ENCODE measurements around the gene C9orf85.

The C9orf85 gene

DNA sequence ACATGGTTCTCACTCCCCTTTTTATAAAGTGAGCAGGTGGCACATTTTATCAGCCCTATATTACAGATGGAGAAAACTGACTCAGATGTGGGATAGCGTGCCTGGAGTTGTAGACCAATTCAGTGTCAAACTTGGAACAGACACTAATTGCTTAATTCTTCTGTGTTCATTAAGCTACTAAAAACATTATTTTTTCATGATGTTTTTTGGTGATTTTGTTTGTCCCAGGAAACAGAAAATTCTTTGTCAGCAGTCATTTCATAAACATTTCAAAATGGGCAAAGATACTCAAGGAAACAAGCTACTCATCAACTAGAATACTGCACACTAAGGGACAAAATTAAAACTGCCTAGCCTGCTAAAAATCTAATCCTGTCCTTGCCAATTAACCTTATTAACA lies 2.6 kb upstream of the C9orf85 start:
- DNase-seq: no peak

DNA sequence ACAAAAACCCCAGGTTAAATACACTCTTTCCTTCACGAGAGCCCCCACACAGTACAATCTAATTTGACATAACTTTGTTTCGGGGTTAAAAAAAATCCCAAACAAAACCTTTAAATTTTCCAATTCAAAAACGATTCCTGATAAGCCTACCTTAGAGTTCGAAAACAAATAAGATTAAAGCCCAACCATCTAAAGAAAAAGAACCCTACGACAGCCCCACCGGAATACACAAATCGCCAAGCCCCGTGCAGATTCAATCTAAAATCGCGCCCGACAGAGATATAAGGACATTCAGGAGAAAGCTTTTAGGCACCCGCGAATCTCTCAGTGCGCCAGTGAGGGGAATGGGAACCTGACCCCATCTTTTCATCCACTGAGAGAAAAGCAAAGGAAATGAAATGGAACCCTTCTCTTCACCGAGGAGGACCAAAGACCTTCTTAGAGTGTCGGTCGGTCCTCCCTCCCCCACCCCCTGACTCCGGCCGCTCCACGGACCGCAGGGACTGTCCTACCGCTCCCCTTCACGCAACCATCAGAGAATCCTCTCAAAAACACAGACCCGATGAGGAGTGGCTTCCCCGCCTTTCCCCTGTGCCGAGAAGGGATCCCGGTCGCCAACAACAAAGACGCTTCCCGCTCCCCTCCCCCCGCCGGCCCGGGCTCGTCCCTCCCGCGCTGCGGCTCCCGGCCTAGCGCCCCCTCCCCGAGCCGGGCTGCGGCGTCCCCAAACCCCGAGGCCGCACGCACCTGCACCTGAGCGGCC lies 1.4 kb upstream of the C9orf85 start:
- DNase-seq: no peak

DNA sequence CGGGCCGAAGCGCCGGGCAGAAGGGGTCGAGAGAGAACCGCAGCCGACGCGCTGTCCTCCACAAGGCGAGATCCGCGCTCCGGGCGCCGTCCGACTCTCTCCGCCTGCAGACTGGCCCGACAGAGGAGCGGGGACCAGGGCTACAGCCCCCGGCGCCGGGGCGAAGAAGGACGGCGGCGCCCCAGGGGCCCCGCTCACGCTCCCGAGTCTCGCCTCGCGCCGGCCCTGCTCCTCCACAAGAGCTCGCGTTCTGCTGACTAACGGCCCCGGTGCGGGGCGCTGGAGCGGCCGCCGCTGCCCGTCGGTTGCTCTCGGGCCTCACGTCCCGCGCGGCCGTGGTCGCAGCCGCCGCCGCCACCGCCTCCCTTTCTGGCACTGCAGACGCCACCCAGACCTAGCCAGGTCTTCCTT lies 784 bp upstream of the C9orf85 start:
- no peak for DNase-seq

DNA sequence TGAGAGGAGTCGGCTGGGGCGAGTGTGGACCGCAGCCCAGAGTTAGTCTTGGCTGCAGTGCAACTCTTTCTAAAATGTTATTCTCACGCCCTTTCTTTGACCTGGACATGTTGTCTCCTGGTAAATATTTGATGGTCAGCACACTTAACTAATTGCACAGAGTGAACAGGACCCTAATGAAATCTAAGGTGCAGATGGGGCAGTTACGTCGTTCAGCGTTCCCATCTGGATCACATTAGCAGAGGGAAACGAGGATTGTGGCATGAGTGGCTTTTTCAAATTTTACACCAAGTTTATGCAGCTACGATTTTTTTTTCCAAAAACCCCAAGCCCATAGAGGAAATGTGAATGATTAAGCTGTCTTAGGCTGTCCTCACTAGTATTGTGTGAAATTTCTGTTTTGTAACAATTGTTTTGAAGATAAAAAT lies 483 bp downstream of the C9orf85 start:
- no peak for DNase-seq

DNA sequence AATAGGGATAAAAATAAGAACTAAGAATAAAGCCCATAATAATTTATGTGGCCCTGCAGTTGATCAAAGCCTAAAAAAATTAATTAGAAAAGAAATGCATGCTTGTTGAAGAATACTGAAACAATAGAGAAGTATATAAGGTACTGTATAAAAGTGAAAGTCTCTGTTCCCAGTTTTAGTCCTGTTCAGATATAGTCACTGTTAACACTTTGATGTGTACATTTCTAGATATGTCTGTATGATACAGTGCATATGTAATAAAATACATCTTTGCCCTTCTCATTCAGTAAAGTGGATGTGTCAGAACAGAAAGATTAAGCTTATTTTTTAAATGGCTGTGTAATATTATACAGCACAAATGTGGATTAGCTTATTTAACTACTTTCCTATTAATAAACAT lies 4.1 kb downstream of the C9orf85 start:
- DNase-seq: no peak

DNA sequence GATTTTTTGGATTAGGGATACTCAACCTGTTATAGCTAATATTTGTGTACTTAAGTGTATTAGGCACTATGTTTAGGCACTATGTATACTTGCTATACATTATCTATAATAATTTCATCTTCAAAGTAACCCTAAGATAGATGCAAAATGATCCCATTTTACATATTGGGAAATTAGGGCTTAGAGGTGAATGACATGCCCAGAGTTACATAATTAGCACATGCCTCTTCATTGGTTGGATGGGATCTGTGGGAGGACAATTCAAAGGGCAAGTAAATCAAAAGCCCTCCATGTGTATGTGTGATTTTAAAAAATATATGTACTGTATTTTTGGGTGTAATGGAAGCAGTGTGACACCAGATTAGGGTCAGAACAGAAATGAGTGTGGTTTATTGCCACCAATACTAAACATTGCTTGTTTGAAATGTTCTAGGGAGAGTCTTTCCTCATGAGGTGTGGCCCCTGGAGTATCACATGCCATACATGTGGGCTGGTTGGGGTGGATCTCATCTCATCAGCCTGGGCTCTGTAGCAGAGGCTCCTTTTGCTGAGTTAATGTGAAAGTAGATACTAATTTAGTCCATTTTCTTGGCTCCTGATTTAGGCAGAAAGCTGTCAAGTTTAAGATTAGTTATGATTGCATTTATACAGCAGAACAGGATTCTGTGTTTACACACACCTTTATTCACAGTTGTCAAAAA lies 5.5 kb downstream of the C9orf85 start:
- no peak for DNase-seq

DNA sequence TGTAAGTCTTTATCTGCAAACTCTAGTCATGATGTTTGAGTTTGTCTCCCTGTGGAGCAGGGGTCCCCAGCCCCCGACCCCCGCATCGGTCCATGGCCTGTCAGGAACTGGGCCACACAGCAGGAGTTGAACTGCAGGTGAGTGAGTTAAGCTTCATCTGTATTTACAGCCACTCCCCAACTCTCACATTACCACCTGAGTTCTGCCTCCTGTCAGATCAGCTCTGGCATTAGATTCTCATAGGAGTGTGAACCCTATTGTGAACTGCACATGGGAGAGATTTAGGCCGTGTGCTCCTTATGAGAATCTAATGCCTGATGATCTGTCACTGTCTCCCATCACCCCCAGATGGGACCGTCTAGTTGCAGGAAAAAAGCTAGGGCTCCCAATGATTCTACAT lies 7.0 kb downstream of the C9orf85 start:
- no peak for DNase-seq

DNA sequence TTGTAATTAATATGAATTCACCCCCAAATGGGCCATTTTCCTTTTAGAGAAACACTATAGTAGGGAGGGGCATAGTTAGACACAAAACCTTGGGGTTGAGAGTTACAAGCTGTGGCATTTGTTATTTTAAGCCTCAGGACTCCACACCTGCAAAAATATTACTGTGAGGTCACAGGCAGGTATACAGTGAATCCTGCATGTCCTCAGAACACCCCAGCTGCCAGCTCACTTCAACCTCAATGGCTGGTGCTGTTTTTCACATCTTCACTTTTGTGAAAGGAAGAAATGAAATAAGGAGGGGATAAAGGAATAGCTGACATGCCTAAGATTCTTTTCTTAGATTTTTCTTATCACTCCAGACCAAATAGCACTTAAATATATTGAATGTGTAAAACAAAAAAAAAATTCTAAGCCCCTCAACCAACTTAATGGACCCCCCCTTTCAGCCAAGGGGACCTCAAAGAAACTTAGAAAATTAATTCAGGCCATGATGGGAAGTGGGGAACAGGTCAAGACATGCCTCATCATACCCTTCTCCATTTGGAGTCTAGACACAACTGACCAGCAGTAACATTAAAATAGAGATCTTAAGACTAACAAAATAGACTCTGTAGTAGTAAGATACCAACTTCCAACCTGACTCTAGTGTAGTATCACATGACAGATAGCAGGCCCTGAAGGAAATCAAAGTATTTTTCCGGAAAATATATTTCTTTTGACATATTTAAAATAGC lies 9.2 kb downstream of the C9orf85 start:
- DNase-seq: no peak

DNA sequence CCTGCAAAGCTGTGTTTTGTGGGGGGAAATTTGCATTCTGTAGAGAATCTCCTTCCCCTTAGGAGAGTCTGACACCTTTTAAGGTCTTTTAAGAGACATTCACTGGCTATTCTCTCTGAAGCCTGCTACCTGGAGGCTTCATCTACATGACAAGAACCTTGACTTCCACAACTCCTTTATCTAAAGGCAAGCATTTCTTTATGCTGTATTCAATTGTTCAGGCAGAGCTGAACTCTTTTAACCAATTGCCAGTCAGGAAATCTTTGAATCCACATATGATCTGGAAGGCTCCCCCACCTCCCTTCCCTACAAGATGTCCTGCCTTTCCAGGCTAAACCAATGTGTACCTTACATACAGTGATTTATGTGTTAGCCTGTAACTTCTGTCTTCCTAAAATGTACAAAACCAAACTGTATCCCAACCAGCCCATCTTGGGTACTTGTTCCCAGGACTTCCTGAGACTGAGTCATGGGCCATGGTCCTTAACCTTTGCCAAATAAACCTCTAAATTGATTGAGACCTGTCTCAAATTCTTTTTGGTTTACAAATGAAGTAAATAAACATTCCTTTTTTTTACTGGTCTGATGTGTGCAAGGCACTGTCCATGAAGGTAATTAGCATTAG lies 9.9 kb downstream of the C9orf85 start:
- no peak for DNase-seq

DNA sequence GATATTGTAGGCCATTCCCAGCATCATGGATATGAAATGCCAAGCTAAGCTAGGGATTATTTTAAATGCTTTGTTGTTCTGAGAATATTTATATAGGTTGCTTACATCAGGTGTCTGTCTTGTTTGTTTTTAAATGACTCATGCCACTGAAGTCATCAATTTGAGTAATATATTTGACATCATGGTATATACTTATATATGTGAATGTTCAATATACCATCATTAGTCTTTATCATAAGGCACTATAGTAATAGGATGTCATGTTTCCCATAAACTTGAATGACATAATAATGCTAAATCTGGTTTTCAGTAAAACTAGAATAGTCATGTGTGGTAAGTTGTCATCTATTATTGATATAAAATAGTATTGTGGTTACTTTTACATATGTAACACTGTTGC lies 13.1 kb downstream of the C9orf85 start:
- DNase-seq: no peak

DNA sequence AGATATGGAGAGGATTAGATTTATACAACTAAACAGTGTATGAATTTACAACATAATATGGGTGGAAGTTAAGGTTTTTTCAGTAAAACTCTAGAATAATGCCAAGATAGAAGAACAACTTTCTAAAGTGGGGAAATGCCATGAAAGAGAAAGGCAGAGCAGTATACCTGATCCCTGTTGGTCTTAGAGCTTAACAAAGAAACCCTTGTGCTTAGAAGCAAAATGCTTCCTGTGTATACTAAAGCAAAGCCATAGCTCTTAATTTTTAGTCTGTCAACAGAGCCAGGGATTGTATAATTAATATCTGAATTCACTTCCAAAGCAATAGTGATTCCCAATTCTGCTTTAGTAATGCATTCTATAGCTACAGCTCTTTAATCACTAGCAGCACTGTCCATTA lies 14.4 kb downstream of the C9orf85 start:
- no peak for DNase-seq

DNA sequence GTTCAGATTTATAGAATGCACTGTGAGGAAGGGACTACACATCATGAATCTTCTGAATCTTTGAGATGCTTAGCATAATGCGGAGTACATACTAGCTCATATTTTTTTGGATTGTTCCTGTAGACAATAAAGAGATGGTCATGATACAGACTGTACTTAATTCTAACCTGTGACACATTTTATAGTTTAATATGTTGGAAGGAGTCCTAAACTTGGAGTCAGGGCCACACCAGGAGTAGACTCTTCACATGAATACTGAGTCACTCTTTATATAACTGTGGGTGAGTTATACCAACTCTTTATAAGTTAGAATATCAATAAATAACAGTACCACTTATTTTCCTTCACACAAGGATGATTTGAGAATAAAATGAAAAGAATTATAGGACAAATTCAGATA lies 16.9 kb downstream of the C9orf85 start:
- no peak for DNase-seq

DNA sequence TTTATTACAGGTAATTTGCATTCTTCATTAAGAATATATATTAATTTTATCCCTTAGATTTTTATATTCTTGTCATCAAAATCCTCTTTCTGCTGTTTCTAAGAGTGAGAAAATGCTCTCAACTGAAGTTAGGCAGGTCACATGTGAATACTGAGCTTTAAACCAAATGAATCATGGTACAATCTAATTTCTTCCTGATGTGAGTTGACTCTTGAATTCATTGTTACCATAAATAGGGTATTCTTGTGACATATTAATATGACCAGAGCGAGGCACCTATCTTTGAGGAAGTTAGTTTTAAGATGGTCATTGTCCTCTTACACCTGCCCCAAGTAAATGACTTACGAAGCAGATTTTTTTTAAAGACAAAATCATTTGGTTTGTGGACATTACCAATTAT lies 17.4 kb downstream of the C9orf85 start:
- DNase-seq: no peak

DNA sequence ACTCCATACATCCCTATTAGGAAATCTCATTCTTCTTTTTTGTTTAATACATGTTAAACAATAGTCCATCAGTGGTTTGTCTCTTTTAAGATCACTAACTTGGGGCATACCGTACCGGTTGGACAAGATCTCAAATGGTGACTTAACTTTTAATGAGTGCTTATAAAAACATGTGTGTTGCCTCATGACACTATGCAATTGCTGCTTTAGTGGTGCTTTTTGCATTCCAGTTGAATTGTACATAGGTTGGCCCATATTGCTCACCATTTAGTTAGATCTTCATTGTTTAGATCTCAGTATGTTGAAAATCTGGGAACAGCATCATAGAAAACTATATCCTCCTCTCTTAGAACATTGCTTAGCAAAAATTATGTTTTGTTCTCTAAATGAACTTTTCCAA lies 17.8 kb downstream of the C9orf85 start:
- DNase-seq: no peak

DNA sequence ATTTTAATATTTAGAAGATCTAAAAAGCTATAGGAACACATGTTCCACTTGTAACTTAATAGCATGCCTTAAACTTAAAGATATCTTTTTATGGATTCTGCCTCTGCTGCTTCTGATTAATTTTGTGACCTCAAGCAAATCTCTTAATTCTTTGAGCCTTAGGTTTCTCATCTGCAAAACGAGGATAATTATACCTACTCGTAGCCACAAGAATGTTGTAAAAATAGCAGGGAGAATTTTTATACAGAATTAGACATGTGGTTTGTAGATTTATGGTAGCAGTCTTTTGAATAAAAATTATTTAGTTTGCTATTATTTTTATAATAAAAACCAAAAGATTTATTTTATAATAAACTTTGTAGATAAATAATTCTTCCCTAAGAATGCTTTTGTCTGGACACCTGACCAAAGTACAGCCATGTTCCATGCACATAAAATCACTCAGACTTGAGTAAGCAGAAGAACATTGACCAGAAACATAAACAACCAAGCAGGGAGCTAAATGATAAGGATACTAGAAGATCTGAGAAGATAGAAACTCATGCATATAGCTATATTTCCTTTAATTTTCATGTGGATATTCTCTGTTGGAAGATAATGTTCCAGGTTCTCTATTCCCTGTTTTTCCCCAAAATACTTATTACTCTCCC lies 18.5 kb downstream of the C9orf85 start:
- DNase-seq: no peak

DNA sequence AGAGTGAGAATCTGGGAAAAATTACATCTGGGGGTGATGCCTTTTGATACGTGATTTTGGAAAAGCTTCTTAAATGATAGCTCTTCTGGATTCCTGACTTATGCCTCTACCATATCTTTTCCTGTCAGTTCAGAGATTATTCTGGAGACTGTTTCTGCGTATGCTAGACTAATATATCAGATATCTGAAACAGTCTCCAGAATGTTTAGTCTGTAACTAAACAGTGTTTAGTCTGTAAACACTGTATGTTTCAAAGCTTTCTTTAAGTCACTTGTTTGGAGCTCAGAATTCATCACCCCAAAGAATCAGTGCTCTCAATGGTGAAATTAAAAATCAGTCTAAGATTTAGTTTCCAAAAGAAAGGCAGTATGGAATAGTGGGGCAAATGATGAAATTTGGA lies 19.7 kb downstream of the C9orf85 start:
- DNase-seq: no peak

DNA sequence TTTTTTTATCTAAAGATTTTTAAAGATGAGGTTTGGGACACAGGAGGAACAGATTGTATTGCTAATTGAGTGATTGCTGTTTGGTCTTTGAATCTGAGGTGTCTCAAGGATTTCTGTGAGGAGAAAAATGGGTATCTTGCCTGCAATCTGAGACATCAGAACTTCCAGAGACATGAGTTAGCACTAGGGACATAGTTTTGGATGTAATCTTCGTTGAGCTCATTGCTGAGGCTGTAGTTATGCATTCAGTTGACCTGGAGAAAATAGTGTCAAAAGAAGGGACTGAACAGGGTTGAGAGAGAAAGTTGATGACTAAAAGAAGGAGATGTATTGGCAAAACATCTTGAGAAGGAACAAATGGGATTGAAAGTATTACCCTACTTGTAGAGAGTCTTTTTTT lies 24.6 kb downstream of the C9orf85 start:
- DNase-seq: no peak

DNA sequence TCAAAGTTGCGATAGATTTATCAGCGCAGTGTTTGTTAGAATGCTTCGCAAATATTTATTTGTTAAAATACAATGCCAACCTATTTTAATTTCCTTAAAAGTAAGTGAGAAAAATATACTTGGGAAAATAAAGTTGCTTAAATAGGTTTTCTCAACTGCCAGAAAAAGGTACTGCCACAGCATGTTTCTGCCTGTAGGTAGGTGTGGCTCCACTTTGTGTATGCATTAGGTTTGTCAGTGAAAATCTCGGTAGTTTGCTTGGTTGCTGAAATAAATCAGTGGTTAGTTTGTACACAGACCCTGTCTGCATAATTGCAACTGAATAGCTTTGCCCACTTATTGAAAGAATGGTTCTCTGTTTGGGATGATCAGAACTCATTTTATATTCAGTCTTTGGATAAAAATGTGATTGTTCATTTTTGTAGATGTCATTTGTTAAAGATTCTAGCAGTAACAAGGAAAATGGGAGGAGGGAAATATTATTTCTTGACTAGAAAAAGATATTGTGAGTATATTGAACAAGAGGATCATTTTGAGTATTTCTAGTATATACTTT lies 25.7 kb downstream of the C9orf85 start:
- DNase-seq: no peak

DNA sequence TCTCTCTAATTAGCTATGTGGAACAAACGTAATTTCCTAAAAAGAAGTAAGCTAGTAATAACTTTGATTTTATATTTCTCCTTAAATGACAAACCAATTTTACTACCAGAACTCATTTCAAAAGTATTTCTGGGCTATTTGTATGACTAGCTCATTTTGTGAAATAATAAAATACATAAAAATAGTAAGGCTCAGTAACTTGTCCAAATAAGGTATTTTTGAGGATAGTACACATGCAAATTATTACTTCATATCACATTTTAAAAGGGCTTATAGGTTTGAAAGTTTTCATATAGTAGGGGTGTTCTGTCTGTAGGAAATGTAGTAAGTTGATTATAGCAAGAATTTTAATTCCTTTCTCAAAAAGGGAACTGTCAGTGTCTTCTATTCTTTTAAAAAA lies 26.5 kb downstream of the C9orf85 start:
- no peak for DNase-seq

DNA sequence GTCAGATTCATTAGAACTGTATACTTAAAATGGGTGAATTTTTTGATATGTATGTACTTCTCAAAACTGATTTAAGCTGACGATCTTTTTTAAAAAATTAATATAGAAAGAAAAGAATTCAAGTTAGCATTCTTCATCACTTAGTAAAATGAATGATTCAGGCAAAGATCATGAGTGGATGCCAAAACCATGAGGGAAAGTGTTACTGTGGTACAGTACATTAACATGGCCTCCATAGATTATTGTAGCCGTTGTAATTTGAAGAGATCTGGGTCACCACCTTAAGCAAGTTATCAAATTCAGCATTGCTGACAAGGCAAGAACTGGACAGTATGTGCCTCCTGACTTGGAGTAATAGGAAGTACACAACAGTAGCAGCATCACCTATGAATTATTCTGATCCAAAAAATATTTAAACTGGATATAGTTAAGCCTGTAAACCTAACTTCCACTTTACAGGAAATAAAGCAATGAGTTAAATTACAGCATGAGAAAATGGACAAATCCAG lies 29.7 kb downstream of the C9orf85 start:
- no peak for DNase-seq

DNA sequence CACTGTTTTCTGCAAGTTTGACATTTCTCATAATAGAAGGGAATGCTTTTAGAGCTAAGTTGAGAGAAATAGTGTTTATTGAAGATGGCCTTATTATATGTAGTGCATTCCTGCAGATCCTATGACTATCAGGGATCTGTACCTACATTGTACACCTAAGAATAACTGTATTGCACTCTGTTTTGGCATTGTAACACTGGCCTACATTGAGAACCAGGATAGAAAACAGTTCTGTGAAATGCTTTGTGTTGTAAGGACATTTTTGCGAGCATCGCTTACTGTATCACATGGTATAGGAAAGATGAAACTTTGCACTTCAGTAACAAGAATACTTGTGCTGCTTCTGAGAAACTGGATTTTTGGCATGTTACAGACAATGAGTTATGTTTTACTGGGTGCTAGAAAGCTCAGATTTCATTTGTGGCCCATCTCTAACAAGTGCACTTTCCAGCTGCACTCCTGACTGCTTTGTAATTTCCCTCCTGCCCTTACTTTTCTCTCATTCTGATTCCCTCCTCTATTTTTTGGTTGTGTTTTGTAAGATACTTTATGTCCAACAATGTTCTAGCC lies 30.6 kb downstream of the C9orf85 start:
- no peak for DNase-seq

DNA sequence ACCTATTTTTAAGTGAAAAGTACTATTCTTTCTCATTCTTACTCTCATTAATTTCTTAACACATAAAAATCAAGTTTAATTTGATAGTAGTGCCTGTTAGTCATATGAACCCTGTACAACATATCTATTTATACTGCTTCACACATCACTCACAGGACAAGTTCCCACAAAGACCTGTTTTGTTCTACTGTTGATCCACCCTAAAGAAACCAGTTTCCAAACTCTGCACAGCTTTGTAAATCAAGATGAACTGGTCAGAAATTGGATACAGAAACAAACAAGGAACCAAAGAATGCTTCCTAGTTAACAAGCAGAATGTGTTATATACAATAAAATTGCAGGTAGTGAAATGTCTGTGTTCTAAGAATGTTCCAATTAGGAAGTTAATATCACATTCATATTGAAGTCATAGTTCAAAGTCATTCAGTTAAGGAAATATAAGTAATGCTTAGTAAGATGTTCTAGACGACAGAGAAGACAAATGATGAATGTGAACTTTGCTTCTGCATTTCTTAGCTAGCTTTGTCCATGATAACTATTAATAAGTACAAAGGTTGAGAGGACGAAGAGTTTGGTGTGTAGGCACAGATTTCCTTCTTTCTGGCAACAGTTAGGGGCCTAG lies 33.4 kb downstream of the C9orf85 start:
- no peak for DNase-seq
